GM18868 (cell line): ENCODE data around the gene LACTBL1.
"Not testable (repeated sequence)": the region's sequence is repeated elsewhere in the genome, so short reads cannot be mapped to it uniquely, and the experiment has no call there.

ENCODE experiments used
- ATAC-seq: cut with Tn5 transposase; IDR thresholded peaks from one replicate; pipeline ENCODE4 v1.9.1; 2021; ENCODE audit warnings: mild to moderate bottlenecking, moderate library complexity; ENCODE audit not compliant: unreplicated experiment

The LACTBL1 gene

GRCh38 chr1:22972760-22973159 lies at the start of gene LACTBL1:
LACTBL1 (minus strand) TSS chr1:22972866; CDS start chr1:22972316, 550 bp downstream.
- no peak for ATAC-seq

- no peak for ATAC-seq
Measured at GRCh38 chr1:23021834-23022233, 49.2 kb upstream of the LACTBL1 start.

GRCh38 chr1:23020706-23021405 lies 48.2 kb upstream of the LACTBL1 start:
- no peak for ATAC-seq

GRCh38 chr1:23019863-23020625 lies 47.4 kb upstream of the LACTBL1 start:
- ATAC-seq: peak; percentile 4

DNA sequence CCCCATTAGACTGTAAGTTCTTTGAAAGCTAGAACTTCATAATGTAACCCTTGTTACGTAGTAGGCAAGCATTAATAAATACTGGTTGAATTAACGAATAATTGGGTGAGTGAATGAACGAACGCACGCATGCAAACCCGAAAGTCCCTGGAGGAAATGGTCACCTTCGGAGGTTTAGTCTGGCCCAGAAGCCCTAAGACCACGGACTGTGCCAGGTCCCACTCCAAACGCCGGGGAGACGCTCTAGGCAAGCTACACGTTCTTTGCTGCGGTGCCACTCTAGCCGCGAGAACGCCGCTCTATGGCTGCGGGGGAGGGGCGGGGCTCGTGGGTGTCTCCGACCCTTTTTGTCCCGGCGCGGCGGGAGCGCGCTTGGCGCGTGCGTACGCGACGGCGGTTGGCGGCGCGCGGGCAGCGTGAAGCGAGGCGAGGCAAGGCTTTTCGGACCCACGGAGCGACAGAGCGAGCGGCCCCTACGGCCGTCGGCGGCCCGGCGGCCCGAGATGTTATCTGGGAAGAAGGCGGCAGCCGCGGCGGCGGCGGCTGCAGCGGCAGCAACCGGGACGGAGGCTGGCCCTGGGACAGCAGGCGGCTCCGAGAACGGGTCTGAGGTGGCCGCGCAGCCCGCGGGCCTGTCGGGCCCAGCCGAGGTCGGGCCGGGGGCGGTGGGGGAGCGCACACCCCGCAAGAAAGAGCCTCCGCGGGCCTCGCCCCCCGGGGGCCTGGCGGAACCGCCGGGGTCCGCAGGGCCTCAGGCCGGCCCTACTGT lies 46.6 kb upstream of the LACTBL1 start, which contains the start of gene KDM1A:
Gene KDM1A (plus strand): TSS at position 375 of the 769 bp plus-strand sequence. CDS start 129 bp downstream, at position 504.
- ATAC-seq: peak; percentile 90

- ATAC-seq: no peak
Measured at GRCh38 chr1:23018661-23019093, 46.0 kb upstream of the LACTBL1 start.

DNA sequence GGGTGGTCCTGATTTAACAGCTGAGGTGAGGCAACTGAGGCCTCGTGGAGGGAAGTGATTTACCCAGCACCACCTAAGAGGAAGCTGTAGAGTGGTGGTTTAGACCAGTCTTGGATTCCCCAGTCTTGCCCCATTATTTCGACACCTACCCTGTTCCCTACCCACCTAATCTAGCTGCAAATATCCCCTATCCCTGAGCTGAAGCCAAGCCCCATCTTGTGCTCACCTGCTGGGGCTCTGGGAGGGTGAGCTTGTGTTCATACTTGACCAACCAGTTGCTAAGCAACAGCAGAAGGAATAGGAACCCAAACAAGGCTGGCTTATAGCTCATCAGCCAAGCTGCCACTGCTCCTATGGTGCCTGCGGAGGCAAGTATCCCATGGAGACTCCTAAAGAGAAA lies 41.0 kb upstream of the LACTBL1 start:
- no peak for ATAC-seq

GRCh38 chr1:23010025-23010424 lies 37.4 kb upstream of the LACTBL1 start:
- ATAC-seq: not testable (repeated sequence)

DNA sequence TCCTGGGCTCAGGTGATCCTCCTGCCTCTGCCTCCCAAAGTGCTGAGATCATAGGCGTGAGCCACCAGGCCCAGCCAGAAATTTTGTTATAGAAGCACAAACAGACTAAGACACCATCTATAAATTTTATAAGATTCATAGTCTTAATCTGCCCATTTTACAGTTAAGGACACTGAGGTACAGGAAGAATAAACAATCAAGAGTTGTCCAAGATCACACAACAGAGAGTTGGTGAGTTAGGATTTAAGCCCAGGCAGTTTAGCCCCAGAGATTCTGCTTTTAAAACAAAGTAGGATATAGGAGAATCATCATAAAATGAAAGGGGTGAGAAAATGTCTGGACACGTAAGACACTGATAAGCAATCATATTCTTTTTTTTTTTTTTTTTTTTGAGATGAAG lies 36.2 kb upstream of the LACTBL1 start:
- no peak for ATAC-seq

- no peak for ATAC-seq
Measured at GRCh38 chr1:23007106-23007505, 34.4 kb upstream of the LACTBL1 start.

GRCh38 chr1:23004769-23005168 lies 32.1 kb upstream of the LACTBL1 start:
- ATAC-seq: not testable (repeated sequence)

DNA sequence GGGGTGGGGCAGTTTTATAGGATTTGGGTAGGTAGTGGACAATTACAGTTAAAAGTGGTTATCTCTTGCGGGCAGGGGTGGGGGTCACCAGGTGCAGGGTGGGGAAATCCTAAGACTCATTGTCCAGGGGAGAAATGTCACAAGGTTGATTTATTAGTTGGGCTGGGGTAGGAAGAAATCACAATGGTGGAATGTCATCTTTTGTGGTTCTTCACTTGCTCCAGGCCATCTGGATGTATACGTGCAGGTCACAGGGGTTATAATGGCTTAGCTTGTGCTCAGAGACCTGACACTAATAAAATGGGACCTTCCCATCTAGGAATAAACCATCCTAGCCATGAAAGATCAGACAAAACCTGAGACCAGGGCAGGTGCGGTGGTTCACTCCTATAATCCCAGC lies 31.4 kb upstream of the LACTBL1 start:
- no peak for ATAC-seq

DNA sequence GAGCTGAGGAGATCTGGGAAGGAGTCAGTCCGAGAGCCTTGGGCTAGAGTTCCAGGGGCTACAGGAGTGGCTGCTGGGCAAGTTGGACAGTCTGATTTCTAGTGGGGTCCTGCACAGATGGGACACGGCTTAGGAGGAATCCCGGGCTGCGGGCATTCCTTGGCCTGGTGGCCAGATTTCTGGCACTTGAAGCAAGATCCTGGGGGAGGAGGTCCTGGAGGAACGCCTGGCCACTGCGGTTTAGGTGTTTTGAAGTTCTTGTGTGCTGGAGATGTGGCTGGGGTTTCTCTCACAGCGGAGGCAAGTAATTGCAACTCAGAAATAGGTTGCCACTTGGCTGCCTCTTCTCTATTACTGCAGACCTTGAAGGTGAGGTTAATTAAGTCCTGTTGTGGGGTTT lies 29.6 kb upstream of the LACTBL1 start:
- ATAC-seq: not testable (repeated sequence)

GRCh38 chr1:23000133-23000532 lies 27.5 kb upstream of the LACTBL1 start:
- not testable (repeated sequence) for ATAC-seq

- ATAC-seq: not testable (repeated sequence)
Measured at GRCh38 chr1:22997528-22997927, 24.9 kb upstream of the LACTBL1 start.

DNA sequence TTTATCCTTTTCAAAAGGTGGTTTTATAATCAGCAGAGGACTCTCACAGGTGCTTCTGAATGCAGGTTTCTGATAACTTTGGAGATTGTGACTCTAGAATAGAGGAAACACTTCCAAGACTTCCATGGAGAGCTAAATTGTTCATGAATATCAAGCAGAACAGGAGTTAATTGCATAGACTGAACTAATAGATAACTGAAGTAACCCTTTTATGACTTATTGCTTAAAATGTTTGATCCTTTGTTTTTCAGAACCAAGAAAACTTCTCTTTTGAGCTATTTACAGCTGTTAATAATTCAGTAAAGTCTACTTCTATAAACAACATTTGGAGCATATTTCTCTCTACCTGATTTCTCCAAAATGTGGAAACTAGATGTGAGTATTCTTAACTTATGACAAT lies 23.1 kb upstream of the LACTBL1 start:
- ATAC-seq: no peak

DNA sequence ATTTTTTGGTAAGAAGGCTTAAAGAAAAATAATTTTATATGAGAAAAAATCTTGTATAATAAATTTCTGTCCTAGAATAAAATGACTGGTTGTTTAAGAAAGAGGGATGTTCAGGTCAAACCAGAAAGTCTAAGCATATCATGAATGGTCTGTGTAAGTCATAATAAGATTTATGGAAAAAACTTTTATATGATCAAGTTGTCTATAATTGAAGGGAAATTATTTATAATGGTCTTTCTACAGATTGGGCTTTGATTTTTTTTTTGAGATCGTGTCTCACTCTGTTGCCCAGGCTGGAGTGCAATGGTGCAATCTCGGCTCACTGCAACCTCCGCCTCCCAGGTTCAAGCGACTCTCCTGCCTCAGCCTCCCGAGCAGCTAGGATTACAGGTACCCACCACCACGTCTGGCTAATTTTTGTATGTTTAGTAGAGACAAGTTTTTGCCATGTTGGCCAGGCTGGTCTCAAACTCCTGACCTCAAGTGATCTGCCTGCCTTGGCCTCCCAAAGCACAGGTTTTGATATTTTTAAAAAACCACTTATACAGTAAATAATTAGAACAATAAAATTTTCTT lies 20.6 kb upstream of the LACTBL1 start:
- not testable (repeated sequence) for ATAC-seq

GRCh38 chr1:22992384-22992783 lies 19.7 kb upstream of the LACTBL1 start:
- not testable (repeated sequence) for ATAC-seq

DNA sequence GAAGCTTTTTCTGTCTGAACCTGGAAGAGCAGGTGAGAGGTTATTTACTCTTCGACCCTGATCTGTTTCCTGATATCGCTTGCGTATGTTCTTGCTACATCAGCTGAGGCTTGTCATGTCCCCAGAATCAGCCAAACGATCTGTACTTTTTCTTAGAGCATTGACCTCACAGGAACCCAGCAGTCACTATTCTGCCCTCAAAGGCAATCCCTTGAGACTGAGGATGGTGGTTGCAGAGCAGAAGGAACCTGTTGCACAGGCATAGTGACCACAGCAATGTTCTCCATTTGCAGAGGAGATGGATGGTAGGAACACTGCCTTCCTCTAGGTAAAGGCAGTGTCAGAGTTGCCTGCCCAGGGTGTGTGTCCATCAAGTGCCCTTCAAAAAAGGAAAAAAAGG lies 11.3 kb upstream of the LACTBL1 start:
- ATAC-seq: no peak

DNA sequence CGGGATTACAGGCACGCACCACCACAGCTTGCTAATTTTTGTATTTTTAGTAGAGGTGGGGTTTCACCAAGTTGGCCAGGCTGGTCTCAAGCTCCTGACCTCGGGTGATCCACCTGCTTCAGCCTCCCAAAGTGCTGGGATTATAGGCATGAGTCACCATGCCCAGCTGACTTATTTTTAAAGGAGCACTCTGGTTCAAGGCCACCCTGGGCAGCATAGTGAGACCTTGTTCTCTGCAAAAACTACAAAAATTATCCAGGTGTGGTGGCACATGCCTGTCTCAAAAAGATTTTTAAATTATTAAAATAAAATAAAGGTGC lies 7.8 kb upstream of the LACTBL1 start:
- ATAC-seq: not testable (repeated sequence)

GRCh38 chr1:22978299-22978698 lies 5.6 kb upstream of the LACTBL1 start:
- ATAC-seq: no peak
